Sigmoid colon (tissue), 7 donors: ENCODE measurements around the gene ADGRG6. TPM values are rescaled to one million over a fixed set of nuclear protein-coding genes. Genes with fewer than 3 reads are reported as not detected.

Source experiments
- DNase-seq: peaks from one replicate; pipeline ENCODE4 v3.0.0-alpha.2; 2019
- H3K27ac ChIP-seq, 4 donors: fragments of 200-600 bp; sonication (generic); one replicate each; pipeline ENCODE4 v1.5.1; 2016 to 2019; ENCODE audit warnings: mild to moderate bottlenecking in 1 of 4
- H3K27me3 ChIP-seq, 3 donors: fragments of 200-600 bp; sonication (generic); one replicate each; pipeline ENCODE4 v1.5.1; 2019; ENCODE audit warnings: mild to moderate bottlenecking in 1 of 3
- H3K36me3 ChIP-seq, 4 donors: fragments of 200-600 bp; sonication (generic); one replicate each; pipeline ENCODE4 v1.5.1; 2016 to 2019
- H3K4me1 ChIP-seq, 4 donors: fragments of 200-600 bp; sonication (generic); one replicate each; pipeline ENCODE4 v1.5.1; 2017 to 2019
- H3K4me3 ChIP-seq, 4 donors: fragments of 200-600 bp; sonication (generic); one replicate each; pipeline ENCODE4 v1.5.1; 2017 to 2019; ENCODE audit warnings: mild to moderate bottlenecking in 2 of 4, moderate library complexity in 1 of 4
- H3K9me3 ChIP-seq, 4 donors: fragments of 200-600 bp in 3 of 4; sonication (generic) in 3 of 4; one replicate each; pipeline versions ENCODE4 v1.5.1 to v1.6.1; 2013 to 2019
- CTCF ChIP-seq, 4 experiments: fragments of 450-650 bp in 3 of 4; fragments of 200-600 bp in 1 of 4; IDR thresholded peaks; one replicate each; pipeline ENCODE4 v1.5.1; 2016 to 2019; ENCODE audit warnings: antibody characterized with exemption in 4 of 4, mild to moderate bottlenecking in 3 of 4, moderate library complexity in 2 of 4
- EP300 ChIP-seq, 4 donors: sonication (generic); formaldehyde crosslinking; IDR thresholded peaks; one replicate each; pipeline ENCODE4 v1.6.1; 2017; ENCODE audit warnings: antibody characterized with exemption in 4 of 4
- POLR2A ChIP-seq, 2 donors: fragments of 450-650 bp; IDR thresholded peaks; one replicate each; pipeline ENCODE4 v1.6.1; 2016; ENCODE audit warnings: antibody characterized with exemption in 2 of 2, mild to moderate bottlenecking in 2 of 2, moderate library complexity in 2 of 2
- POLR2AphosphoS5 ChIP-seq, 4 donors: sonication (generic); formaldehyde crosslinking; IDR thresholded peaks; one replicate each; pipeline ENCODE4 v1.6.1; 2017; ENCODE audit warnings: antibody characterized with exemption in 4 of 4
- WGBS, 2 donors: extraction: QIAGEN DNeasy Blood & Tissue Kit; methylation state at CpG; one replicate each; pipeline ENCODE4 v1.1.7; 2013; 5-methylcytosine and 5-hydroxymethylcytosine counted together
- intact Hi-C: fragments of 100-400 bp; cut with DNase I; formaldehyde crosslinking; loops from one replicate; pipeline ENCODE4 v1.15.1; 2023
- polyA plus RNA-seq, 3 donors: library from polyadenylated mRNA; stranded (reverse); fragments of 200-250 nt; gene quantifications; one replicate each; pipeline ENCODE4 v1.2.3, GENCODE V29; 2013
- total RNA-seq, 4 donors: library from RNA; depleted of rRNA; stranded (reverse); fragments of >200 nt; gene quantifications; one replicate each; pipeline ENCODE4 v1.1.0, GENCODE V29; 2016
- donor health status: healthy with polysubstance abuse.
- donor health status: Bipolar disorder and iron deficiency.
- donor health status: healthy.

ADGRG6 gene
- total and polyA plus RNA-seq, 7 donors, result 0.60 to 17.6 (median 12.6) TPM

DNA sequence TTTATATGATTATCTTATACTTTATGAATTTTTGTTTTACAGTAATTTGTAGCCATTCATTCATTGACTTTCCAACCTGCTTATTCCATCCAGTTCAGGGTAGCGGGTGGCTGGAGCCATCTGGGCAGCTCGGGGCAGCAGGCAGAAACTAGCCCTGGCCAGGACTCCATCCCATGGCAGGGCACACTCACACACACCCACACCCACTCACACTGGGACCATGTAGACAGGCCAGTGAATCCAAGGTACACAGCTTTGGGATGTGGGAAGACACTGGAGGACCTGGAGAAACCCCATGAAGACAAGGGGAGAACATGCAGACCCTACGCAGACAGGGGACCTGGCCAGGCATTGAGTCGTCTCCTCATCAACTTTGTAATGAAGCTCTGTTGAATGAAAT, 84.8 kb downstream of the ADGRG6 start:
- Histone ChIP-seq H3K27ac (no peak overlapping the region), H3K36me3 (no peaks in the 10 kb centered on the region), H3K4me1 (no peaks in the 10 kb centered on the region), H3K9me3 (no peaks in the 10 kb centered on the region), H3K4me3 (no peak overlapping the region), H3K27me3 (no peaks in the 10 kb centered on the region)
- TF ChIP-seq CTCF (IDR thresholded peaks at IDR 0.05), result no peak
- TF ChIP-seq EP300 (IDR thresholded peaks at IDR 0.05), result no peak
- TF ChIP-seq POLR2AphosphoS5 (IDR thresholded peaks at IDR 0.05), result no peak
- TF ChIP-seq POLR2A (IDR thresholded peaks at IDR 0.05), result no peak
- WGBS, 2 donors, result 95 to 96% methylated on average over 4 of the region's 4 CpGs
- intact Hi-C loops, result loop anchor here (5.0 kb wide), 1 partner anchor 239 kb away; the partner anchor contains the start of genes NMBR and VTA1
- DNase-seq, result no peak

- H3K36me3 ChIP-seq, result no peaks in the 10 kb centered on the region
- WGBS, 2 donors, result 22 to 36% methylated on average over 4 of the region's 4 CpGs
- intact Hi-C loops, result loop anchor here (5.0 kb wide), 1 partner anchor 241 kb away; the partner anchor contains the start of genes NMBR and VTA1
- H3K27me3 ChIP-seq, result no peaks in the 10 kb centered on the region
- no peak for DNase-seq
- no peaks in the 10 kb centered on the region for H3K9me3 ChIP-seq
- TF ChIP-seq POLR2AphosphoS5 (IDR thresholded peaks at IDR 0.05), result no peak
- TF ChIP-seq EP300 (IDR thresholded peaks at IDR 0.05), result no peak
- TF ChIP-seq CTCF (IDR thresholded peaks at IDR 0.05), result peak in 2 of 4 experiments; percentile 23 to 33
- H3K4me1 ChIP-seq, result no peaks in the 10 kb centered on the region
- H3K4me3 ChIP-seq, result no peak overlapping the region
- H3K27ac ChIP-seq, result no peak overlapping the region
These were observed 86.4 kb downstream of the ADGRG6 start for GRCh38 chr6:142387997-142388815.

- WGBS, 2 donors, result 75 to 92% methylated on average over 3 of the region's 3 CpGs
- no peak overlapping the region for H3K4me3 ChIP-seq
- intact Hi-C loops, result no loop called here
- no peaks in the 10 kb centered on the region for H3K4me1 ChIP-seq
- H3K36me3 ChIP-seq, result no peaks in the 10 kb centered on the region
- H3K27me3 ChIP-seq, result no peaks in the 10 kb centered on the region
- DNase-seq, result no peak
- TF ChIP-seq POLR2AphosphoS5 (IDR thresholded peaks at IDR 0.05), result no peak
- TF ChIP-seq EP300 (IDR thresholded peaks at IDR 0.05), result no peak
- TF ChIP-seq POLR2A (IDR thresholded peaks at IDR 0.05), result no peak
- TF ChIP-seq CTCF (IDR thresholded peaks at IDR 0.05), result no peak
- no peaks in the 10 kb centered on the region for H3K9me3 ChIP-seq
- no peak overlapping the region for H3K27ac ChIP-seq
These were observed 93.5 kb downstream of the ADGRG6 start for GRCh38 chr6:142395266-142395665.

- no peak overlapping the region for H3K27ac ChIP-seq
- no peaks in the 10 kb centered on the region for H3K36me3 ChIP-seq
- H3K9me3 ChIP-seq, result no peaks in the 10 kb centered on the region
- 68 to 90% methylated on average over 1 of the region's 1 CpG for WGBS, 2 donors
- H3K27me3 ChIP-seq, result no peaks in the 10 kb centered on the region
- TF ChIP-seq POLR2A (IDR thresholded peaks at IDR 0.05), result no peak
- TF ChIP-seq CTCF (IDR thresholded peaks at IDR 0.05), result no peak
- no peak for TF ChIP-seq EP300 (IDR thresholded peaks at IDR 0.05)
- no peak for TF ChIP-seq POLR2AphosphoS5 (IDR thresholded peaks at IDR 0.05)
- intact Hi-C loops, result no loop called here
- H3K4me3 ChIP-seq, result no peak overlapping the region
- DNase-seq, result no peak
- no peaks in the 10 kb centered on the region for H3K4me1 ChIP-seq
These were observed 94.0 kb downstream of the ADGRG6 start for GRCh38 chr6:142395768-142396231.
